Measurements from ENCODE around the gene CEP290. TPM values are rescaled to one million over a fixed set of nuclear protein-coding genes. Genes with fewer than 3 reads are reported as not detected.
"Not testable (repeated sequence)": the region's sequence is repeated elsewhere in the genome, so short reads cannot be mapped to it uniquely, and the experiment has no call there.

Gene CEP290
- total RNA-seq, 2 donors from 2014 or later, result 5.8 to 7.6 TPM

DNA sequence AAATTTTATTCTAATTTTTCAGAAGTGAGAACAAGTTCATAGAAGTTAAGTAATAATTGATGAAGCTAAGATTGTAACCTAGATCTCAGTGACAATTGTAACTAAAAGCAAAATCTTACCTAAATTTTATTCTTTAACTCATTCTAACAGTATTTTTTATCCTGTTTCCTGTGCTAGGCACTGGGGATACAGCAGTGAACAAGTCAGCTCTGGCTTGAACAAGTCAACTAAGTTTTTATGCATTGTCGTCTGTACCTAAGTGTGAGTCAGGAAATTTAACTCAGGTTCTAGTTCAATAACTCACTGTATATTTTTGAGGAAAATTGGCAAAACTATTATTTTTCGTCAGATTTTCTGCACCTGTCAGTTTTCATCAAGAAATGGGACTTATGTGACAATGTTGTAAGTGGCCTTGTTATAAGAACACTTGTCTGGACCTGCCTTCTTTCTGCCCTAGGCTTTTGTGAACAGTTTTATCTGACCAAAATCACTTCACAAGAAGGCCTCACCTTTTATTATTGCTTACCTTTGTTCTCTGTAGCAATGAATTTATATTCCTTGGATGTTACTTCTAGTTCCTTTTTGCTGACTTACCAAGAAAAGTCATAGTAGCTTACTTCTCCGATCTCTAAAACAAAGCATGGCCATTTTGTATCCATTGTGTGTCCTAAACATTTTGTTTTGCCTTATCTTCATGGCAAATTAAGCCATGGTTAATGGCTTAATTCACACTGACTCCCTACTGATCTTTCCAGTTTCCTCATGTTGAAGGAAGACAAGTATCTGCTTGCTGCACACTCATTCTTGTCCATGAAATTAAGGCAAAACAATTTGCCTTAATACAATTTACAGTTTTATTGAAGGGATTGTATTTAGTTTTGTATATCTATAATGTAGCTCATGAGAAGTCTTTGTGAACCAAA lies 2.9 kb upstream of the CEP290 start:
- DNase-seq (no peak), ATAC-seq (no peak)
- intact Hi-C loops (cut with DNase I), result no loop called here

DNA sequence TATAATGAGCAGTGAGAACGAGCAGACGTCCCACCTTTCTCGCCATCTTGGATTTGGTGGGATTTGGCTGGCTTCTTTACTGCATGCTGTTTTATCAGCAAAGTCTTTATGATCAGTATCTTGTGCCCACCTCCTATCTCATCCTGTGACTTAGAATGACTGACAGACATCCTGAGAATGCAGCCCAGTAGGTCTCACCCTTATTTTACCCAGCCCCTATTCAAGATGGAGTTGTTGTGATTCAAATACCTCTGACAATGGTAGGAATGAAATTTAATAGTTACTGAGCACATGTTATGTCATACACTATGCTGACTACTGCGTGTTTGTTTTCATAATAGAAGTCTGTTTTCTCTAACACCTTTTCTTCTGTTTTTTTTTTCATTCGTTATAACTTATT lies 2.1 kb upstream of the CEP290 start:
- intact Hi-C loops (cut with DNase I), result no loop called here
- no peak for ATAC-seq

DNA sequence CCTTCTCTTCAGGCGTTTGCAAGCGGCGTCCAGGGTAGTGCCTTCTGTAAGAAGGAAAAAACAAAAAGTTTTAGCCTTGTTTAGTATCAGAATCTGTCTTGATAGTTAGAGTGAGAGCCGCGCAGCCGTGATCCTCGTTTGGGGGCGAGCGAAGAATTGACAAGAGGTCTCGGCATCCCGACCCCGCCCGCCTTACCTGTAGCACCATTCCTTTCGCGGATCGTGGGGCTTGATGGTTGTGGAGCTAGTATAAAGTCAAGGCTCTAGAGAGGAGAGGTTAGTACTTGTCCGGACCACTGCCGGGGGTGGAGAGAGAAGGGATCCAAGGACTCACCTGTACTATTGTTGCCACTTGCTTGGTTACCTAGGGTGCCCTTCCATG lies 713 bp upstream of the CEP290 start:
- intact Hi-C loops (cut with DNase I), result no loop called here
- peak; percentile 28 for DNase-seq

More for the DNA sequence above, 2.1 kb upstream of the CEP290 start:
- DNase-seq, result no peak

DNA sequence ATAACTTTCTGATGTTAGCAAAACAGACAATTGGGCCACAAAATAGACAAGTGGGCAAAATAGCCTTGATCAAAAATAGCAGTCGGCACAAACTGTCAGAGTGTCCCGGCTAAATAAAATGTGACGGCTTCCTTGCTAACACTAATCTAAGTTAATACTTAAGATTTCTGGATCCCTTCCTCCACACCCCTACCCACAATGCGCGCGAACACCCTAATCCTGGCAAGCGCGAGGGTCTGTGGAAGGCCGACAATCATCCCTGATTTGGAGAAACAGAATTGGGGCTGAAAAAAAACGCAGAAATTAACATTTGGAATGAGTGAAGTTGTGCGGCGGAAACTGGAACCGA lies 489 bp downstream of the CEP290 start:
- DNase-seq, result no peak
- intact Hi-C loops (cut with DNase I), result no loop called here
- ATAC-seq, result peak in 1 of 2 donors; percentile 1

More for the DNA sequence above, 713 bp upstream of the CEP290 start:
- ATAC-seq, result no peak

DNA sequence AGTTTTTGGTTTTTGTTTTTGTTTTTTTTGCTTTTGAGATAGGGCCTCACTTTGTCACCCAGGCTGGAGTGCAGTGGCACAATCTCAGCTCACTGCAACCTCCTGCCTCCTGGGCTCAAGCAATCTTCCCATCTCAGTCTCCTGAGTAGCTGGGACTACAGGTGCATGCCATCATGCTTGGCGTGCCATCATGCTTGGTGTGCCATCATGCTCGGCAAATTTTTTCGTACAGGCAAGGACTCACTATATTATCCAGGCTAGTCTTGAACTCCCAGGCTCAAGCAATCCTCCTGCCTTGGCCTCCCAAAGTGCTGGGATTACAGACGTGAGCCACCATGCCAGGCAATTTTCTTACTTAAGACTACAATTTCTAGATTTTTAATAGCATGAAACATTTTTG lies 2.2 kb downstream of the CEP290 start:
- intact Hi-C loops (cut with DNase I); DNase-seq; ATAC-seq: not testable (repeated sequence)

DNA sequence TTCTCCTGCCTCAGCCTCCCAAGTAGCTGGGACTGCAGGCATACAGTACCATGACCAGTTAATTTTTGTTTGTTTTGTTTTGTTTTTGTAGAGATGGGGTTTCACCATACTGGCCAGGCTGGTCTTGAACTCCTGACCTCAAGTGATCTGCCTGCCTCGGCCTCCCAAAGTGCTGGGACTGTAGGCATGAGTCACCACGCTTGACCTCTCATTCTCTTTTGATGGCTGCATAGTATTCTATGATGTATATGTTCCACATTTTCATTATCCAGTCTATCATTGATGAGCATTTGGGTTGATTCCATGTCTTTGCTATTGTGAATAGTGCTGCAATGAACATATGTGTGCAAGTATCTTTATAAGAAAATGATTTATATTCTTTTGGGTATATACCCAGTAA lies 8.7 kb downstream of the CEP290 start:
- DNase-seq; ATAC-seq; intact Hi-C loops (cut with DNase I): not testable (repeated sequence)

DNA sequence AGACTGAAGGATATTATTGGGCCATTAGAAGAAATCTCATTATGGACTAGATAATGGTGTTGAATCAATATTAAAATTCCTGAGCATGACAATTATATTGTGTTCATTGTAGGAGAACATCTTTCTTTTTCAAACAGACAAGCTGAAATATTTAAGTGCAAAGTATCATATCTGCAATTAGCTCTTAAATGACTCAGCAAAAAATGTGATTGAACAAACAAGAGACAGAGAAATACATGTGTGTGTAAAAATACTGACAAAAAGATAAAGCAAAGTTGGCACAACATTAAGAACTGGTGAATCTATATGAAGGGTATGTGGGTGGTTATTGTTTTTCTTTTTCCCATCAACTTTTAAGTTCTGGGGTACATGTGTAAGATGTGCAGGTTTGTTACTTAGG lies 9.5 kb downstream of the CEP290 start:
- intact Hi-C loops (cut with DNase I), result no loop called here
- no peak for ATAC-seq
- DNase-seq, result no peak

DNA sequence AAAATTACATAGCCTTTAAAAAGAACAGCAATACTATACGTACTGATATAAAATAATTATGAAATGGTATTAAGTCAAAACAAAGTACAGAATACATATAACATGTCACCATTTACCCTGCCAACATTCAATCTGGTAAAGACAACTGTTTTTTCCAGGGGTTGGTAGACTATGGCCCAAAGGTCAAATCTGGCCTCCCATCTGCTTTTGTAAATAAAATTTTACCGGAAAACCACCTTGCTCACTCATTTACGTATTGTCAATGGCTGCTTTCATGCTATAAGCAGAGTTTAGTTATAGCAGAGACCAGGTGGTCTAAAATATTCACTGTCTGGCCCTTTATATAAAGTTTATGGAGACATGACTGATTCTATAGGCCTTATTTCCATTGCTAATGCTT lies 14.0 kb downstream of the CEP290 start:
- ATAC-seq (no peak), DNase-seq (no peak)
- intact Hi-C loops (cut with DNase I), result no loop called here

DNA sequence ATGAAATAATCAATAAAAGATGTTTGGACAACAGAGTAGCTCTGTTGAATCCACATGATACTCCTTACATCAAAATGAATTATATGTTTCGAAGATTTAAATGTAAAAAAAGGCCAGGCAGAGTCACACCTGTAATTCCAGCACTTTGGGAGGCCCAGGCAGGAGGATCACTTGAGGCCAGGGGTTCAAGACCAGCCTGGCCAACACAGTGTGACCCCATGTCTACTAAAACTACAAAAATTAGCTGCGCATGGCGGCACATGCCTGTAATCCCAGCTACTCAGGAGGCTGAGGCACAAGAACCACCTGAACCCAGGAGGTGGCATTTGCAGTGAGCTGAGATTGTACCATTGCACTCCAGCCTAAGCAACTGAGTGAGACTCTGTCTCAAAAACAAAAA lies 14.8 kb downstream of the CEP290 start:
- intact Hi-C loops (cut with DNase I), result no loop called here
- ATAC-seq, result no peak
- no peak for DNase-seq

DNA sequence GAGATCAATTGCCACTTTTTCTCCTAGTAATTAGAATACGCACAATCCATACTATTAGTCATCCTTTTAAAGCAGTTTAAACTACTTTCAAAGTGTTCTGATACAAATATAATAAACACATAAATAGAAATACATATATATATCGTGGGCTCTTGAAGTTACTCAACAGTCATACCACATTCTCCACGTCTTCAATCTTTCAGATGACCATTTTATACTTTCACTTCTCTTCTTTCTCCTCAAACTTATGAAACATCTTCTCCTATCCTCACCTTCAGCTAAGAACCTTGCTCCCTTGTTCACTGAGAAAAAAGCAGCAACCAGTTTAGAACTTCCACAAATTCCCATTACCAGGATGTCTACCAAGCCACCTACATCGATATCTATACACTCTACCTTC lies 19.2 kb downstream of the CEP290 start:
- intact Hi-C loops (cut with DNase I), result no loop called here
- ATAC-seq, result no peak
- DNase-seq, result no peak

DNA sequence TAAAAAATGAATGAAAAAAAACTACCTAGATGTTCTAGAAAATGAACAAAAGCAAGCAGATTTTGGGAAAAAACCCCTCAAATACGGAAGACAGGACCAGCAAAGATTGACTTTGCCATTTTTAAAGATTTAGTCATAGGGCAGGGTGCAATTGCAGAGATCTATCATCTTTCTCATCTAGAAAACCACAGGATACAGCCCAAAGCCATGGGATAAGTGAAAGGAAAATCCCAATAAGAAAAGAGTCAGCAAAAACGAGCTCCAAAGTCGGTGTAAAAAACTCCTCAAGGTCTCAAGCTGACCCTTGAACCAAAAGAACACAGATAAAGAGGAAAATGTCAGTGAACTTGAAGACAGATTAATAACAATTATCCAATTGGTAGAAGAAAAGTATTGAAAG lies 28.0 kb downstream of the CEP290 start:
- ATAC-seq (no peak), DNase-seq (no peak)
- intact Hi-C loops (cut with DNase I), result loop anchor here in 1 of 2 donors (10.0 kb wide), 1 partner anchor 881 kb away; no protein-coding TSS in a partner anchor

DNA sequence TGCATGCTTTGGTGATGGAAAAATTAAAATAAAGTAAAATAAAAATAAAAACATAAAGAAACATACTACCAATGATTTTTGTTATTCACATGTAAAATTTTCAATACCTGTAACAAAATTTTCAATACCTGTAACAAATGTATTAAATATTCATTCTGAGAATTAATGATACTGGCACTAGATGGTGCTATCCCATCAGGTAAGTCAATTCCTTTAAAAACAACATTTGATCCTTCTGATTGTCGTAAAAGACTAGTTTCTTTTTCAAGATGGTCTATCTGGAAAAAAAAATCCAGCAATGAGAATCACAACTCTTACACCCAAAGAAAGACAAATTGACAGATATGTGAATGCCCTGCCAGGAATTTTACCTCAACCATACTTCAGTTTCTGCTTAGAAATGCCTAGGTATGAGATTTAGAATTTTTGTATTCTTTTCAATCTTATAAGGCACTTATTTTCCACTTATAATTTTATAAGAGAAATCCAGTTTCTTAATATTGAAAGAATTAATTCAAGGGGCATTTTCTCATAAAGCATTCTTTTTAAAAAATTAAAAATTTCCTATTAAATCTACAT lies 30.7 kb downstream of the CEP290 start:
- DNase-seq, result no peak
- ATAC-seq, result no peak
- intact Hi-C loops (cut with DNase I), result loop anchor here in 1 of 2 donors (10.0 kb wide), 1 partner anchor 884 kb away; no protein-coding TSS in a partner anchor

DNA sequence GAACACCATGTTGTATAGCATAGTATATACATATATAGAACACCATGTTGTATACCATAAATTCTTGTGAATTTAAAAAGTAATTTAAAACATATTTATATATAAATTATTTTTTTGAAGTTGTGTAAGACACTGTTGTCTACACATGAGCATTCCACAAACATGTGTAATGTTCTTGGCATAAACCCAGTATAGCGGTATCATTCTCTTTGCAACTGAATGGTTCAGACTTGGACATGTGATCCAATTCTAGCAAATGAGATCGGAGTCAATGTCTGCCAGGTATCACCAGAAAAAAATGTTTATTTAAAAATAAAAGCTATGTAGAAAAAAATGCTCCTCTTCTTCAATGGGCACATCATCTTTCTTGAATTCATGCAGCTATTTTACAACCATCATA lies 33.9 kb downstream of the CEP290 start:
- ATAC-seq (no peak), DNase-seq (no peak)
- intact Hi-C loops (cut with DNase I), result no loop called here

DNA sequence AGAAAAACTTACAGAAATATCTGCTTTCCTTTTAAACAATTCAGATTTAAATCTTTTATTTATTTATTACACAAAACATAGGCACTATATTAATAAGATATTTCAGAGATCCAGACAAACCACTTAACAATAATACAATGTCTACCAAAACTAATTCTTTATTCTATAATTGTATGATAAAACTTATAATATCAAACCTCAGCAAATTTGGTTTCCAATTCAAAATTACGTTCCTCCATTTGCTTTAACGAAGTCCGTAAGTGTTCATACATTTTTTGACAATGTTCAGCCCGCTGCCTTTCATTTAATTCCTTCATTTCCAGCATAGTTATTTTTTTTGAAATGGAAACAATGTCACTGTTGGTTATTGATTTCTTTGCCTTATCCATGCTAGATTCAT lies 48.3 kb downstream of the CEP290 start:
- intact Hi-C loops (cut with DNase I), result no loop called here
- no peak for ATAC-seq
- DNase-seq, result no peak

DNA sequence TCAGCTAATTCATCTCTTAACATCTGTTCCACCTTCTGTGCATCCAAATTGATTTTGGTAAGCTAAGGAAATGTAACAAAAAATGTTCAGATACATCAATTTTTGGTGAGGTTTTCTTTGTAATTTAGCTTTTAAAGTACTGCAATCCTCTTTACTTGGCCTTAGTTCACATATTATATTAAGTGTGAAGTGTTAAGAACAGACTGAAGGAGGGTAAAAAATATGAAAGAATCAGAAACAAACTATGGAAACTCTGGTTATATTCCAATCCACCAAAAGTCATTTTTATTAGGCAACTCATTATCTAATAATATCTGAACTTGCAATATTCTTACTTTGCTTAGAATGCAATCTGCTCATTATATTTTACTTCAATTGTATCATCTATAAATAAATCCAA lies 49.1 kb downstream of the CEP290 start:
- intact Hi-C loops (cut with DNase I), result no loop called here
- DNase-seq (no peak), ATAC-seq (no peak)

DNA sequence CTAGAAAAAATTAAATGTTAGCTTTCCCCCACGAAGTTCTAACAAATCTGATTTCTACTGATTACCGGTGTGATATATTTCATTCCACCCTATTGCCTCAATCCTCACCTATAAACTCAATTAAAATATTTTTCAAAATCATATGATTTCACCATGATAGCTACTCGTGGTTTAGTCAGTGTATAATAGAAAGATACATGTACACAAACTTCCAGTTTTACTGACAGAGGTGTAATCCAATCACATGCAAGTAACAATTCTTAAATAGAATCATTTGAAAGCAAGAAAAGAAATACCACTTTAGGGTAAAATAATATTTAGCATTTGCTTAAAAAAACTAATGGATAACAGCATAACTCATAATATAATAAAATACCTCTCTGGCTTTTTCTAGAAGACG lies 57.7 kb downstream of the CEP290 start:
- no peak for DNase-seq
- intact Hi-C loops (cut with DNase I), result no loop called here
- ATAC-seq, result no peak

DNA sequence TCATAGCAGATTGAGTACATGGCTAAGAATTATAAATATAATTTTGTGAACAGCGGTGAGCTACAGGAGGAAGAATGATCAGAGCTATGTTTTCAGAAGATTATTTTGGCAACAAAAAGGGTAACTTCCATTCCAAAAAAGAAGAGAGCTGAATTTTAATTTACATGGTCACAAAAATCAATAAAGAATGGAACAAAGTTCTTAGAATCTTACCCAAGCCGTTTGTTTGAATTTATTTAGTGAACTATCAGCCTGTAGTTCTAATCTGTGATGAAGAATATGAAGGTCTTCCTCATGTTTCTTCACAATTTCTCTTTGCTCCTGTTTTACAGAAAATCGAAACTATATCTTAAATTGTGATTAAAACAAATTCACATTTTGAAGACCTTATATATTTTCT lies 58.3 kb downstream of the CEP290 start:
- intact Hi-C loops (cut with DNase I), result no loop called here
- ATAC-seq (no peak), DNase-seq (no peak)

DNA sequence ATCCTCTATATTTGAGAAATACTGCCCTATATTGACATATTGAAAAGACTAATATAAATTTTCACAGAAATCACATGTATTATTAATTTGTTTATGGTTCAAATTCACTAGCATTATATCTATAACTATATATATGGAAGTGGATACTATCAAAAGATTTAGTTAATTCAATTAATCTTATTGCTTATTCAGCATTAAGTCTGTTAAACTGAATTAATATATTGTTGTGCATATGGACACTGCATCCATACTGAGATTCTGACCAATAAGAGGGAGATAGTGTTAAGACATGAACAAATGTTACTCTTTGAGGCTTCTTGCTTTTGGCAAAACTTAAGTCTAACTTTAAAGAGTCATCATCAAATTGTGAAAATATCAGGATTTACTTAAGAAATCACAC lies 60.6 kb downstream of the CEP290 start:
- ATAC-seq (no peak), DNase-seq (no peak)
- intact Hi-C loops (cut with DNase I), result no loop called here

DNA sequence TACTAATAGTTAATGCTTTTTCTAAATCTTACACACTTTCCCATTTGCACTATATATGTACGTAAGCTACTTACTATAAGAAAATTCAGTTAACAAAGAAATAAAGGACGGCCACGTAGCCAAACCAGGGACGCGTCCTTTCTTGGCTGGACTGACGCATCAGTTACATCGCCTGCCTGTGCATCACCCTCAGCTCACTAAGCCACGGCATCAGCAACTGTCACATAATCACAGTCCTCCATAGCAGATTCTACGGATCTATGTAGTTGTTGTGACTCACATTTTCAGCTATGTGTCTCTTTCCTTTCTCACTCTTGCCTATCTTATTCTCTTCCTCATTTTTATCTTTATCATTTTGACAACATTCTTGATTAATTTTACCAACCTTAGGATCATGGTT lies 74.6 kb downstream of the CEP290 start:
- no peak for DNase-seq
- intact Hi-C loops (cut with DNase I), result no loop called here
- ATAC-seq, result no peak

DNA sequence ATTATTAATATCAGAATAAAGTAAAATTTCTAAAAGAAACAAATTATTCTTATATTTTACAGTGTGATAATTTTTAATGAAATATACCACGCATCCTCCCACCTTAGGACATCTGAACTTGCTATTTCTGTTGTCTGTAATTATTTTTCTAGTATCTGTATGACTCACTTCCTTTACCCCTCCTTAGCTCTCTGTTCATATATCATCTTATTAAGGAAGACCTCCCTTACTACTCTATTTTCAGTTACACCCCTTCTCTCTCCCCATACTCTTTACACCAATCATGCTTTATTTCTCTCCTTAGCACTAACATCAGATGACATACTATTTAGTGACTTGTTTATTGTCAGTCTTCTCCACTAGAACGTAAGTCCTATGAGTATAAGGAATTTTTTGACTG lies 78.5 kb downstream of the CEP290 start:
- DNase-seq (no peak), ATAC-seq (no peak)
- intact Hi-C loops (cut with DNase I), result no loop called here

DNA sequence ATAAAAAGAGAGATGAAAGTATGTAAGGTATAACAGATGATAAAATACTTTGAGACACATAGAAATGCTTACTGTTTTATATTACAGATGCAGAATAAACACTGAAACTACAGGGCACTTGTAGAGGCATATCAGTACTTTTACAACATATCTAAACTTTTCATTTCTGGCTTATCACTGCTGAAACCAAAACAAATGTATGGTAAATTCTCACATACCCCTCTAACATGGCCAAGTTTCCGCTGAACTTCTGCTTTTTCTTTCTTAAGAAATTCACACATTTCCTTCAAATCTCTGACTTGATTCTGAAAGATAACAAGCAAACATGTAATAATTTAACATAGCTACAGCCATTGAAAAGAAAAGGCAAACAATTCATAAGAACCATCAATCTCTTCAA lies 79.4 kb downstream of the CEP290 start:
- ATAC-seq, result no peak
- DNase-seq, result no peak
- intact Hi-C loops (cut with DNase I), result no loop called here

All from left cardiac atrium (tissue), 4 donors.